GM21717 (cell line): ENCODE results near the gene PDE2A.
"Not testable (repeated sequence)": the region's sequence is repeated elsewhere in the genome, so short reads cannot be mapped to it uniquely, and the experiment has no call there.

Experiments used
- ATAC-seq: cut with Tn5 transposase; IDR thresholded peaks from one replicate; pipeline ENCODE4 v1.9.1; 2021; ENCODE audit warnings: mild to moderate bottlenecking, moderate library complexity; ENCODE audit not compliant: unreplicated experiment

PDE2A gene

DNA sequence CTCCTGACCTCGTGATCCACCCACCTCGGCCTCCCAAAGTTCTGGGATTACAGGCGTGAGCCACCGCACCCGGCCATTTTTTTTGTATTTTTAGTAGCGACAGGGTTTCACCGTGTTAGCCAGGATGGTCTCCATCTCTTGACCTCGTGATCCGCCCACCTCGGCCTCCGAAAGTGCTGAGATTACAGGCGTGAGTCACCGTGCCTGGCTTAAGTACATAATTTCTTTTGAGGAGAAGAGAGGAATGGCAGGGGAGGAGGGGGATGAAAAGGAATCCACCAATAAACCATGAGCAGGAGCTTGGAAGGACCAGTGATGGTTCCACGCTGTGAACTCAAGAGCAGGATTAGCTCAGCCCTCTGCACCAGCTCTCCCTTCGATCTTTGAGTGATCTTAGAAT lies 113.4 kb downstream of the PDE2A start:
- not testable (repeated sequence) for ATAC-seq

DNA sequence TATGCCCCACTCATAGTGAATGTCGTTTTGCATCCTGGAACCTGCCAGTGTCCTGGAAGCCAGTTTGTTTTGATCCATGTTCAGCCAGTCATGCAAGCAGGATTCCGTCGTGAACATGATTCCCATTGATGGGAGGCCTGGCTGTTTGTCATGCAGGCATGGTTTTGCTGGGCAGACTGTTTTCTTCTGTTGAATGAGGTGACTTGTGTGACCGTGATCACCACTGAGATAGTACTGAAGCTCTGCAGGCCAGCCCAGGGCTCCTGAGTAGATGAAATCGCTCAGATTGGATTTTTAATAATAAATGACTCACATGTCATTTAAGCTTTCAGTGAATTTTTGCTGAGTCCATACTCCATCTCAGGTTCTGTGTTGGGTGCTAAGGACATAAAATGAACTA lies 117.8 kb downstream of the PDE2A start:
- no peak for ATAC-seq

DNA sequence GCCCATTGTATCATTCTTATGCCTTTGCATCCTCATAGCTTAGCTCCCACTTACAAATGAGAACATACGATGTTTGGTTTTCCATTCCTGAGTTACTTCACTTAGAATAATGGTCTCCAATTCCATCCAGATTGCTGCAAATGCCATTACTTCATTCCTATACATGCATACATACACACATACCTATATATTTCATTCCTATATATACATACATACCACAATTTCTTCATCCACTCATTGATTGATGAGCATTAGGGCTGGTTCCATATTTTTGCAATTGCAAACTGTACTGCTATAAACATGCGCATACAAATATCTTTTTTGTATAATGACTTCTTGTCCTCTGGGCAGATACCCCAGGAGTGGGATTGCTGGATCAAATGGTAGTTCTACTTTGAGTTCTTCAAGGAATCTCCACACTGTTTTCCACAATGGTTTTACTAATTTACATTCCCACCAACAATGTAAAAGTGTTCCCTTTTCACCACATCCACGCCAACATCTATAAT lies 119.2 kb downstream of the PDE2A start:
- ATAC-seq = not testable (repeated sequence)

DNA sequence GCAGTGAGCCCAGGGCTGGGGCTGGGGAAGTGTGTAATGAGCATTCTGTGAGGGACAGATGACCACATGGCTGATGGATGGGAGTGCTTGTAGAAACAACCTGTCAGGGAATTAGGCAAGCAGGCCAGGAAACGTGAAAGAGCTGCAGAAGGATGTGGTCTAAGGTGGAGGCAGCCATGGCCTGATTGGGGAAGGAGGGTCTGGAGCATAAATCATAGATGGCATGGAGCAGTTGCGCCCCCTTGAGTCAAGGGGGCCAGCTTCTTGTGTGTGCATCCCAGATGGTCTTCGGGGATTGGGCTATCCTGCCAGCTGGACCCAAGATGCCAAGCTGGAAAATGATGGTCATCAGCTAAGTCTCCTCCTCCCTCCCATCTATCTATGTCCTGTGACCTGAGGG lies 120.5 kb downstream of the PDE2A start:
- no peak for ATAC-seq

DNA sequence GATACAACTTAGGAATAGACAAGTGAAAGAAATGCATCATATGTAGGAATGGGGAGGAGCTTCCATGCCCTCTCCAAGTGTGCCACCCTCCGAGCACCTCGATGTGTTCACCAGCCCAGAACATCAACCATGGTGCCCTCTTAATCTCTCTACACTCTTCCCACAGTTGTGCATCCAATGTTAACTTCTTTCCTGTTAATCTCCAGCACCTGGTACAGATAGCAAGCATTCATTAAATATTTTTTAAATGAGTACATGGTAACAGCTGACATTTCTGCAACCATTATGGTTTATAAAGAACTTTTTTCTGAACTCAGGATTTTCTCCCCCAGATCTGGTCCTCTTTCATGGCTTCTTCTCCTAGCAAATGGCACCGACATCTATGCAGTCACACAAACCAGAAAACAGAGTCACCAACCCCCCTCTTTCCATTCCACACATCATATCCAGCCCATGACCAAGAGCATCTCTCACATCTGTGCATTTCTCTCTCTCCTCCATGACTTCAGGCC lies 121.8 kb downstream of the PDE2A start:
- ATAC-seq = no peak

DNA sequence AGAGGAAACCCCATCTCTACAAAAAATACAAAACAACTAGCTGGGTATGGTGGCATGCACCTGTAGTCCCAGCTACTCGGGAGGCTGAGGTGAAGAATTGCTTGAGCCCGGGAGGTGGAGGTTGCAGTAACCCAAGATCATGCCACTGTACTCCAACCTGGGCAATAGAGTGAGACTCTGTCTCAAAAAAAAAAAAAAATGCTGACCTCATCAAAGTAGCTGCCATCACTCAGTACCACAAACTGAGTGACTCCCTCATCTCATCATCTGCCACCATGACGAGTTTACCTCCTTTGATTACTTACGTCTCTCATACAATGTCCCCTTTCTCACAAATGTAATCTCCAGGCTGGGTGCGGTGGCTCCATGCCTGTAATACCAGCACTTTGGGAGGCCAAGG lies 122.7 kb downstream of the PDE2A start:
- ATAC-seq = no peak

DNA sequence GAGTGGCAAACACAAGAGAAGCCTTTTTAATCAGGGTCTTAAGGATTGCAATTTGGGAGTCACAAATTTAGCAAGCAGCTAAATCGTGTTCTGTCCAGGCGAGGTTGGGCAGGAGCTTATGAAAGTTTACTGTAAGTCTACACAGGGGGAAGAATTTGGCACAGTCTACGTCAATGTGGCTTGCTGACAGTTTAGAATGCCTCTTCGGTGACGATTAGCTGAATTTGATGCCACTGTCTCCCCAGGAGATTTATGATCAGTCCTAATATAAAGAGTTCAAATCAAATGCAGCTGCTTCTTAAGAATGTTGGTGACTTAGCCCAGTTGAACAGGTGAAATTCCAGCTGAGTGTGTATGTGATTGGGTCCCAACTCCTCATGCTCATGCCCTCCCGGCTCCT lies 125.8 kb downstream of the PDE2A start:
- ATAC-seq = no peak

DNA sequence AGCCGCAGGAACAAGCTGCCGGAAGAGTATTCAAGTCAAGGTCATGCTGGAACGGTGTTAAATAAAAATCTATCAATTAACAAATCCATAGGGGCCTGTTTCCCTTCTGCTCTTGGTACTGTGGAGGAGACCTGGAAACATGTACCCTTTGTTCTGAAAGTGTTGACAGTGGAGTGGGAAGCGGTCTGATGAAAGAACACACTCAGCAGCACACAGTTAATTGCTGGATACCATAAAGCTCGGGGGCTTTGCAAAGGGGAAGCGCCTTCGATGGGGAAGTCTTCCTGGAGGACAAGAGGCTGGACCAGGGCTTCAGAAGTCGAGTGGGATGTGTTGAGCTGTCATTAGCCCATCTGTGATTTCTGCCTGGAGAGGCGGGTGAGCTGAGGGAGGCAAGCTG lies 127.4 kb downstream of the PDE2A start:
- no peak for ATAC-seq

DNA sequence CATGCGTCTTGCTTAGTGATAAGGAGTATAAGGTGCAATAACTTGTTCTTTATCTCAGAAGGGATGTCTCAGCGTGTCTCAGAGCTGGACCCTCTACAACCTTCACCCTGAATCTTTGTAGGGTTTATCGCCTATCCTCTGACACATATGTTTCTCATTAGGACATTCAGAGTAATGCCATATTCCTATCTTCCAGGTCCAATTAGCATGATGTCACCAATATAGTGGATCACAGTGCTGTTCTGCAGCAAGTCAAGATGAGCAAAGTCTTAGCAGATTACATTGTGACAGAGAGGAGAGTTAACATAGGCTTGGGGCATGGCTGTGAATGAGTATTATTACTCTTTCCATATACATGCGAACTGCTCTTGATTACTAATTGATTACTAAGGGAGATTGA lies 129.6 kb downstream of the PDE2A start:
- no peak for ATAC-seq

DNA sequence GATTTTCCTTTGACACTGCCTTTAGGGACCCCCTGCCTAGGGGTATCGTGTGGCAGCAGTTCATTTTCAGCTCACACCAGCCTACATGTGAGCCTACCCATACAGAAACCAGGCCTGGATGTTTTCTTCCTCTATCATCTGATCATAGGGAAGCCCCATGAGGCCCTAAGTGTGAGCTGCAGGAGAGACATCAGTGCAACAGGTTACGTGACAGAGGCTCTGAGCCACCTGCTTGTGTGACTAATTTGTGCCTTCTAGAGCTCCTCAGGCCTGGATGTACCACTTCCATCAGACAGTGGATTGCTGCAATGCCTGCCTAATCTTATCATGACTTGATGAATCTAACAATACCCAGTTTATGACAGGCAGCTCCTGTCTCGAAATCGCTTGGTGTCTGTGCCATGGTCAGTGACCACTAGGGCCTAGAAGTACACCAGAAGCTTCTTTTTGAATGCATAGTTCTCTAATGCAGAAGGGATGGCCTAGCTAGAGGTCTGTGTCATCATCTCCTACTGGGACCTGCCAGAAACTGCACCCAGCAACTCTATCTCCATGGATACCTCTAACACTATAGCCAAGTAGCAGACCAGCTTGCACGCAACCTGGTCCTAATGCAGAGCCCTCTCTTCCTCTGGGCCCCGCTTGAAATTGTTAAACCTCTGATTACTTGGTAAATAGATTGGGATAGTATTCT lies 130.2 kb downstream of the PDE2A start:
- no peak for ATAC-seq

DNA sequence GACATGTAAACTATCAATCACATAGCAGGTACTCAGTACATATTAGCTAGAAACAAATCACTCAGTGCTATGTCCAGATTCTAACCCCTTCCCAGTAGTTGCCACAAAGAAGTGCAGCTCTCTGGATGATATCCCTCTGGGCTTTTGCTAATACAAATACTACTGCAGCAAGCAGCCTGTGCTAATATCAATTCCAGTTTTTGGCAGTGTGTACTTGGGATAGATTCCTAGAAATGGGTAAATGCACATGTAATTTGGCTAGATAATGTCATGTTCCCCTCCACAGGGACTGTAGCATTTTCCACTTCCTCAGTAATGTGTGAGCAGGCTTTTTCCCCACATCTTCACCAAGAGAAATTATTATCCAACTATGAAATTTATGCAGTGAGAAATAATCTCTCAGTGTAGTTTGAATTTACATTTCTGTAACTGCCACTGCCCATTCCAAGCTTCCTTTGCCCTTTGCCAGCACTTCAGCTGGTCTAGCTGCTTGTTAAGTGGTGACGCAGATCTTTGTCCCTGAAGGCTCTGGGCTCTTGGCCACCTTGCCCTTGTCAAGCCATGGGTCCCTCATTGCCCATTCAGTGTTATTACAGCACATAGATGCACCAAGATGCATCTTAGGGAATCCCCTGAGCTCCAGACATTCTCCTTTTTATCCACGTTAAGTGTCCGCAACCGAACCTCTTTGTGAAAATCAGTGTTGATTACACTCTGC lies 132.8 kb downstream of the PDE2A start:
- ATAC-seq = no peak

DNA sequence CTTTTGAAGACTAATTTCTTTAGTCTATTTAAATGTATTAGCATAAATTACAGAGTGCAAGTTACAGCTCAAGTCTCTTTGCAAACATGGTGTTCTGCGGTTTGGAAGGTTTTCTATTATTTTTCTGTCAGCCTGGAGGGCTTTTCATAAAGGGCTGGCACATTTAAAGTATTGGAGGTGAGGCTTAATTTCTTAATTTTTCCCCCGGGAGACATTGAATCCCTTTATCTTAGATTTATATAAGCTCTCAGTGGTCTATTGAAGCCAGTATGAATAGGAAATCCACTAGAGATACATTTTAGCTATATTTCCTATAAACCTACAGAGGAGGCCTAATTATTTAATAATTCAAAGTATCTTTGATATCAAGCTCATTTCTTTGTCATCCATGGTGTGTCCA lies 137.2 kb downstream of the PDE2A start:
- no peak for ATAC-seq

DNA sequence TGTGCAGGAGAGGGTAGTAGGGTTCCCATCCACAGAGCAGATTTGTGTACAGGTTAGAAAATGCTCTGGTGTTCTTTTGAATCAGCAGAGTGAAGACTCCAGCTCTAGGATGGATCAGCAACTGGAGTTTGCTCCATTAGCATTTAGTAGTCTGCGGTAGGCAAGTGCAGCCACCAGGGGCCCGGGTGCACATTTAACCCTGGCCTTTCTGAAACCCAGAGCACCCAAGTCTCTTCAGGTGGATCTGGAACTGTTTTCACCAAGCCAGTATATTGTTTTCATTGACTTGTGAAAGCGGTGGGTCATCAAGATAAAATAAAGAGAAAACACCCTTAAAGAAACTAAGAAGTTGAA lies 139.1 kb downstream of the PDE2A start:
- ATAC-seq = no peak

DNA sequence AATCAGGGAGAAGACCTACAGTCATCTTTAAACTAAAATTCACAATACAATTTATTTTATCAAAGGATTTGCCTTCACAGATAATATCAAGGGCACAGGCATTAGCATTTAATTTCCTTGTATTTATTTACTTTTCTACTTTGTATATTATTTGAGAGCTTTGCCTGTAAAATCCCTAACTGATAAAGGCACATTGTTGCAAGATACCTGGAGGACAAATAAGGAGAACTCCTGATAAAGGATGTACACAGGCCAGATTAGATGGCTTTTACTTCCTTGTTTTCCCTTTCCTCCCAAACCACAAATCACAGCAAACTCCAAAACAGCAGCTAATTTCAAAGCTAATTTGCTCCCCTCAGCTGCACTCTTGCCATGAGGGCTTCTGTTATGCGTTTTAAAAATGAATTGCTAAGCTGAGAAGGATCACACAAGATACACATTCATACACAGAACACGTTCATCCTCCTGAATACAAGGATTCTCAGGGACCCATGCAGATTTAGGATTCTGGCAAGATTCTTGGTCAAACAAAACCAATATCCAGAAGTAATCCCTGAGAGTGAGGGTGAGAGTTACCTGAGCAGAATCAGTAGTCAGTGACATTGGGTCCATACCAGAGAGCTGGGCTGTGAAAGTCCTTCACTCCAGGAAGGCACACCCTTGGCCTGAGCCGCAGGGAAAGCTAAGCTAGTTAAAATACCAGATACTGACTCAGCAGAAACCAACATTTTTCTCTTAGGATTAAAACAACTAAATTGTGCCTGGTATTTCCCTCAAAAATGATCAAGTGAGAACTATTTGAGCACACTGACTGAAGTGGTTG lies 139.6 kb downstream of the PDE2A start:
- ATAC-seq = no peak

DNA sequence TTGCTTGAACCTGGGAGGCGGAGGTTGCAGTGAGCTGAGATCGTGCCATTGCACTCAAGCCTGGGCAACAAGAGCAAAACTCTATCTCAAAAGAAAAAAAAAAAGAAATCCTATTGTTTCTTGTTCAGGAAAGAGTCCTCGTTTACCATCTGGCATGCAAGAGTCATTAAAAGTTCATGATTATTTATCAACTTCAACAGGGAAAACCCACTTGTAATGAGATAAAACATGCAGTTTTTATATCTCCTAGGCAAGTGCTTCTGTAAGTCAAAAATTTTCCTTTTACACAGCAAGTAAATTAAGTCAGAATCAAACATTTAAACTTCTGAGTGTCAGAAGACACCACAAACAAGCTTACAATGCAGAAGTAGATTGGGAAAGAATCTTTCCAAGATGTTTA lies 145.2 kb downstream of the PDE2A start:
- no peak for ATAC-seq

DNA sequence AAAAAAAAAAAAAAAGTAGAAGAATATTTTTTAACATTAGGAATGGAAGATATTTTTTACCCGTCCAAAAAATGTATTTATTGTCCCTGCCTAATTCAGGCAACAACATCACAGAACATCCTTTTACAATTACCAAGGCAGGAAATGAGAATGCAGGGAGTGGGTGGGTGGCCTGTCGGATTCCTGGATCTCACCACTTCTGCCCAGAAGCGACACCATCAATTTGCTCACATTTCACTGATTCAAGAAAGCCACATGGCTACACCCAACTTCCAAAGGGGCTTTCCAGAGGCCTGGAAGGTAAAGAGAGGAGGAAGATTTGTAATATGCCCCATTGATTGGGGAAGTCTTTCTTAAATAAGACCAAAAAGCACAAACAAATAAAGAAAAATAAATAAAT lies 146.1 kb downstream of the PDE2A start:
- no peak for ATAC-seq
